GM18499 (cell line): ENCODE measurements around the gene TIMP3.
"Not testable (repeated sequence)": the region's sequence is repeated elsewhere in the genome, so short reads cannot be mapped to it uniquely, and the experiment has no call there.

Experiments used
- ATAC-seq: cut with Tn5 transposase; IDR thresholded peaks from one replicate; pipeline ENCODE4 v1.9.1; 2021; ENCODE audit warnings: moderate number of reproducible peaks; ENCODE audit not compliant: insufficient read depth, unreplicated experiment

The TIMP3 gene

DNA sequence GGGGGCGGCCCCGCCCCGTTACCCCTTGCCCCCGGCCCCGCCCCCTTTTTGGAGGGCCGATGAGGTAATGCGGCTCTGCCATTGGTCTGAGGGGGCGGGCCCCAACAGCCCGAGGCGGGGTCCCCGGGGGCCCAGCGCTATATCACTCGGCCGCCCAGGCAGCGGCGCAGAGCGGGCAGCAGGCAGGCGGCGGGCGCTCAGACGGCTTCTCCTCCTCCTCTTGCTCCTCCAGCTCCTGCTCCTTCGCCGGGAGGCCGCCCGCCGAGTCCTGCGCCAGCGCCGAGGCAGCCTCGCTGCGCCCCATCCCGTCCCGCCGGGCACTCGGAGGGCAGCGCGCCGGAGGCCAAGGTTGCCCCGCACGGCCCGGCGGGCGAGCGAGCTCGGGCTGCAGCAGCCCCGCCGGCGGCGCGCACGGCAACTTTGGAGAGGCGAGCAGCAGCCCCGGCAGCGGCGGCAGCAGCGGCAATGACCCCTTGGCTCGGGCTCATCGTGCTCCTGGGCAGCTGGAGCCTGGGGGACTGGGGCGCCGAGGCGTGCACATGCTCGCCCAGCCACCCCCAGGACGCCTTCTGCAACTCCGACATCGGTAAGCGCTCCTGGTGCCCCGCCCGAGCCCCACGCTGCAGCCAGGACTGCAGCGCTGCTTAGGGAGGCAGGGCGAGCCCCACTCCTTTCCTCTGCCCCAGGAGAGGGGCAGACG lies at the start of gene TIMP3:
Gene TIMP3 (plus strand): TSS at position 169 of the 700 bp plus-strand sequence. CDS start 297 bp downstream, at position 466.
- no peak for ATAC-seq

DNA sequence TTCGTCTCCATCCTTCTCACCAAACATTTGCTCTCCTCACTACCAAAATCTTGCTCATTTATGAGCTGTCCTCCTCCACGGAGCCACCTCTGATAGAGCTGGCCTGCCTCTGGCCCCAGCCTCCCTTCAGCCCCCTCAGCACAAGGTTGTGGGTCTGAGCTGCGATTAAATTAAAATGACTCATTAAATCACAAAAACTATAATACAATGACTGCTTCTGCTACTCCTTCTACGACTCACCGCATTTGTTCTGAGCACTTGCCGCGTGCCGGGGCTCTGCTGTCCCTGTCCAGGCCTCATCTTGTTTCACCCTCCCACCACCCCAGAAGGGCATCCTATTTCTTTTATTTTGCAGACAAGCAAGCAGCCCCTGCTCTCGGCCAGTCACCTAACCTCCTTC lies 49.2 kb upstream of the TIMP3 start:
- ATAC-seq = no peak

DNA sequence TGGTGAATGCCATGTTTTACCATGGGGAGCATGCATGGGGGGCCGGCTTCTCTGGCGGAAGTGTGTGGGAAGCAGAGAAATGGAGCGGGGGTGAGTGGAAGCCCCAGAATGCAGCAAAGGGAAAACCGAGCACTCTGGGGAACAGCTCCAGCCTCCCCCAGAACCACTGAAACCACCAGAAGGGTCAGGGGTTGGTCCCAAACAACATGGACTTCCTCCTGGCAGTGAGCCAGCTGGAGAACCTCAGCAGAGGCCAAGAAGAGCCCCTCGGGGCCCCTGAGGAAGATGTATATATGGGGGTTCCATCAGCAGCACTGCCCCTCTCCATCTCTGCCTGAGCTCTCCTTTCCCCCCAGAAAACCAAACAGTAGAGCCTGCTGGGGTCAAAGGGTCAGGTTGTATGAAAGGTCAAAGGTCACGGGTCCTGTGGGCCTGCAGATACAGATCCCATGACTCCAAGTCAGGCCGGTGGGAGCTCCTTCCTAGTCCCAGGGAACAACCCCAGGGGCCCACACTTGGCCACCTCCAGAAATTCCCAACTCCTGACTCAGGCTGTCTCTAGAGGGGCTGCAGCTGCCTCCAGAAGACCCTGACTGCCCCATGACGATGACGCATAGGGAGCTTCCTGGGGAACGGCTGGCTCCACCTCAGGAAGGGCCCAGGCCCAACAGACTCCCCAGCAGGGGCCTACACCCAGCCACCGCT lies 48.5 kb upstream of the TIMP3 start:
- ATAC-seq = no peak

DNA sequence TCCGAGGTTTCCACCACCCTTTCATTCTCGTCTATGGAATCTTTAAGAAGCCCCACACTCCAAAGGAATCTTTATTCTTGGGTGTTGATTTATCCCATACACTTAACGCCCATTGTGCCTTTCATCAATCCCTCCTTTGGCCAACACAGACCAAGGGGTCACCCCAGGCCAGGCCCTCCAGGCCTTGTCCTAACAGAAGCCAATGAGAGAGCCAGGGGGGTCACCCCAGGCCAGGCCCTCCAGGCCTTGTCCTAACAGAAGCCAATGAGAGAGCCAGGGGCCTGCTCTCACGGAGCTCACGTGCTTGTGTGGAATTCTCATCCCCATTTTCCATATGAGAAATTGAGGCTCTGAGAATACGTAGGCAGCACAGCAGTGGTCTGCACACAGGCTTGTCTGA lies 47.9 kb upstream of the TIMP3 start:
- no peak for ATAC-seq

DNA sequence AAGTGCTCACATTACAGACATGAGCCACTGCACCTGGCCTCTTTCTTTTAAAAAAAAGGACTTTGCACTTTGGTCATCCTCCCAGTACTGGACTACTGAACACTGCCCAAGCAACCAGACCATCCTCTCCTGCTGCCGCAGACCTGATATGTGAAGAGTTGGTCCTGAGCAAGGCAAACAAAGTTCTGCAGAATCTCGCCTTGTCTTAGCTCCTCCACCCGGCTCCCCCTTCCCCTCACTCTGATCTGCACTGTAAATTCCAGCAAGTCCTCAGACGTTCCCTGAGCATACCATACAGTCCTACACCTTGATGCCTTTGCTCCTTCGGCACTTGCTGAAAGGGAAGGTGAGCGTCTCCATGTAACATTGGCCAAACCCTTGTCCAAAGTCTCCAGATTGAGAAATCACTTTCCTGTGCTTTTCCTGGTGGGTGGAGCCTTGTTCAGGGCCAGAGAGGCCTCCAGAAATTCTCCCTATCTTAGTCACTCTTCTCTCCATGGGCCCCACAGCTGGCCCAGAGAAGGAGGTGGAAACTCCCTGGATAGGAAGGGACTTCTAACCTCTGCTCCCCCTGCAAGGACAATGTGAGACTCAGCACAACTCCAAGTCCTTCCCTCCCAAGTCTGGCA lies 47.0 kb upstream of the TIMP3 start:
- no peak for ATAC-seq

DNA sequence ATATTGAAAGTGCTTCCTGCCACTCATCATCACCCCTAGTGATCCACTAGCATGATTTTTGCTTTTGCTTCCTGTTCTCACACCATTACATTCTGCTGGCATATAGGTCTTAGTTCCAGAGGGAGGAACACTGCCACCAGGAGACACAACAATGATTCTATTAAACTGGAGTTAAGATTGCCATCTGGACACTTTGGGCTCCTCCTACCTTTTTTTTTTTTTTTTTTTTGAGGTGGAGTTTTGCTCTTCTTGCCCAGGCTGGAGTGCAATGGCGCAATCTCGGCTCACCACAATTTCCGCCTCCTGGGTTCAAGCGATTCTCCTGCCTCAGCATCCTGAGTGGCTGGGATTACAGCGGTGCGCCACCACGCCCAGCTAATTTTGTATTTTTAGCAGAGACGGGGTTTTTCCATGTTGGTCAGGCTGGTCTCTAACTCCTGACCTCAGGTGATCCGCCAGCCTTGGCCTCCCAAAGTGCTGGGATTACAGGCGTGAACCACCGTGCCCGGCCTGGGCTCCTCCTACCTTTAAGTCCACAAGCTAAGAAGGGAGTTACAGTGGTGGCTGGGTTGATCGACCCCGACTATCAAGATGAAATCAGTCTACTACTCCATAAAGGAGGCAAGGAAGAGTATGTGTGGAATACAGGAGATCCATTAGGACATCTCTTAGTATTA lies 44.3 kb upstream of the TIMP3 start:
- ATAC-seq = not testable (repeated sequence)

DNA sequence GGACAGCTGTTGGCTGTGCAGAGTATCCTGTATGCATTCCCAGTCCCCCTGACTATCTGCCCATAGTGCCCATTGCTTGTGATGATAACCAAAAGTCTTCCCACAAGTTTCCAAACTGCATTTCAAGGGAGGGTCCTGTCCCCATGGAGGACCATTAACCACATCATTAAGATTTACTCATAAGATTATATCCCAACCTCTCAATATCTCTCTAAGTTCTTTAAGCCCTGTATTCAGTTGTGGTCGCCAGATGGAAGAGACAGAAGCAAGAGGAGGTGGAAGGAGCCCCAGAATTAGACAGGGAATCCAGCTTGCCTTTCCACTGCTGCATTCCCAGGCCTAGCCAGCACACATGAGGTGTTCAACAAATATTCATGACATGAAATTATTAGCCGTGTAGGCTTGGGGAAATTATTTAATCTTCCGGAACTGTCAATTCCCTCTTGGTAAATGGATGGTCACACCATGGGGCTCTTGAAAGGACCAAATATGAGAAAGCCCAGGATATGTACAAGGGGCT lies 42.6 kb upstream of the TIMP3 start:
- ATAC-seq = no peak

DNA sequence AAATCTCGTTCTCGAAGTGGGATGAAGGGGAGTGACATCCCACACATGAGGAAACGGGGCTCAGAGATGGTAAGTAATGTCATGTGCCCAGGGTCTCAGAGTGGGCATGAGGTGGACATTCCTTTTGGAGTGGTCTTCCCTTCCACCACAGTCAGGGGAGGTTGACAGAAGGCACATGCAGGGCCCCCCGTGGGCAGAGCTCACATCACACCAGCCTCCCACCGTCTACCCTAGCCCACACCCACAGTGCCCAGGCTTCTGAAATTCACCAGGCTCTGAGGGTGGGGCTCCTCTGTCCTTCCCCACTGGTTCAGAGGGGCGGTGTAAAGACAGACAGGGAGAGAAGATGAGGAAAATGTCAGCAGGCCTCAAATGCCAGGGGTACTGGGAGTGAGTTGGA lies 41.1 kb upstream of the TIMP3 start:
- no peak for ATAC-seq

DNA sequence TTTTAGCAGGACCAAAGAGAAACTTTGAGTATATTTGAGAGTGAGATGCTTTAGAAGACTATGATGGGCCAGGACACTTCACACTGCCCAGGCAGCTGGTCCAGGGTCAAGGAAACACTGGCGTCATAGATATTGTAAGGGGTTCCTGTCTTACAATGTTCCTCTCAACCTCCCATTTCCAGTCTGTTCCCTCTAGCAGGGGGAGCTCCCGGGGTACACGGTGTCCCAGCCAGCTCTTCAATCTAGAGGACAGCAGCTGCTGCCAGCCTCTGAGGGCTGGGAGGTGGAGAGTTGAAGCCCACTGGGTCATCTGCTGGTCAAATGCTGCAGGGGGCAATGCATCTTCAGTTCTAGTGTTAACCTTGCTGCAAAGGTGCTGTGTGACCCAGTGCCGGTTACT lies 40.7 kb upstream of the TIMP3 start:
- no peak for ATAC-seq

DNA sequence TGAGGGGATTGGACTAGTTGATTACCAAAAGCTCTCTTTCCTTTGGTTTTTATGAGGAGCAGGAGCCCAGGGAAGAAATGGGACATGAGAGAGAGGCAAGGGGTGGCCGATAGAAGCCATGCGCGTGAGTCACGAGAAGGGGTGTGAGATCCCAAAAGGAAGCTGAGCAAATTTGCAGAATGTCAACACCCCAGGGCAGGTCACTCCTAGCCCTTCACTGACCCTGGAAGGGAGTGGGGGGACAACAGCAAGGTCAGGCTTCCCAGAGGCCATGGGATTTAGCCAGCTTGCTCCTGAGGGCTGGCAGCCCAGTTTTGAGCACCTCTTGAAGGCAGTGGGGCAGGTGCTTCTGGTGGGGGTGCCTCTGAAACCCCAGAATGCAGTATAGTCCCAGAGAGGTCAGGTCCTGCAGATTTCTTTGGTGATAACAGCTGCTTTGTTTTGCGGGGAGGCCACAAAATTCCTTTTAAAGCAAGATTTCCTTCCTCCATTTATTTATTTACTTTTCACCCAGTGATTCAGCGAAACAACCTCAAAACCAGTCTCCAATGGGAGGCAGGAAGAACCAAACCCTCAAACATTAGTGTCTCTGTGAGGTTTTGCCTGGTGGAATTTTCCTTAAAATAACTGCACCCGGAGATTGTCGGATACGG lies 40.1 kb upstream of the TIMP3 start:
- no peak for ATAC-seq

DNA sequence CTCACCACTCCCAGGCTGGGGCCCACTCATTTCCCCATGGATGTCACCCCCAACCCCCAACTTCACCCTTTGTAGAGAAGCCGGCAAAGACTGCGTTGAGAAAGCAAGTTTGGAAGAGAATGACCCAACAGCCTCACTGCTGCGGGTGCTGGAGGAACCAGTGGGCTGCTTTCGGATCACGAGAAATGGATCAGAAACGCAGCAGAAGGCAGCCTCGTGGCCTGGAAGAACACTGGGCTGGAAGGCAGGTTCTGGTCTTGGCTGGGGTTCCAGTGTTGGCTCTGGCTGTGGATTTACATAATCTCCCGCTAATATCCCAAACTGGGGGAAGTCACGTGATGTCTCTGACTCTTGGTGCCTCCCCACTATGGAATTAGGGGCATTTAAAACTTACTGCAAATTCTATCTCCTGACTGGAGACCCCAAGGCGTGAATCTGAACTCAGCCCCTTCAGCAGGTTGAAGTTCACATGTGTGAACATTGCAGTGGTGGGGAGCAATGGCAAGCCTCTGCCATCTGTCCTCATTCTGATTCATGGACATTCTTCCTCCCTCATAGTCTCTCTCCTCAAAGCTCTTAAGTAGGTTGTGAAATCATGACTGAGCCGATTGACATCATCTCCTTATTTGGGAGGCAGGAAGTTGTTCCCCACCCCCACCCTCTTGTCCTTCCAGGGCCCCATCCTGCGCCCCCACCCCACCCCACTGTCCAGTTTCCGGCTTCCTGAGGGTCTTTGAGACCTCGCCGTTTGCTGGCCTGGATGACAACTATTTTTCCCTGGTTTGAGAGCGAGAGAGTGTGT lies 37.0 kb upstream of the TIMP3 start:
- no peak for ATAC-seq

DNA sequence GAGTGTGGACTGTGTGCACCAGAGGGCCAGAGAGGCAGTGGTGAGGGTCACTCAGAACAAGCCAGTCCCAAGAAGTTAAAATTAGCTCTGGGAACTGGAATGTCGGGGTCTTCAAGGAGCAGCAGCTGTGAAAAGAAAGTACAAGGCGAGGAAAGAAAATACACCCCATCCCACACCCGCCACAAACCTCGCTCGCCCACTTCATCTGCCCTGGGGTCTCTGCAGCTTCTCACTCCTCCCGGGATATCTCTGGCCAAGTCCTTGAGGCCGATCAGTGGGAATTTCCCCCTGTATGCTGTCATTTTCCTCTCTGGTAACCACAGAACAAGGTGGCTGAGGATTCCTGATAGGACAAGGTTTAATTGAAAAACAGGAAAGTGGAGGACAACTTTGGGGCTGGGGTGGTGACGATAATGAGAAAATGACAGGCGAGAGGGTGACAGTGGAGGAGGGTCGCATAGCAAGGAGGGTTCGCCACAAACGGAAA lies 36.3 kb upstream of the TIMP3 start:
- ATAC-seq = no peak

DNA sequence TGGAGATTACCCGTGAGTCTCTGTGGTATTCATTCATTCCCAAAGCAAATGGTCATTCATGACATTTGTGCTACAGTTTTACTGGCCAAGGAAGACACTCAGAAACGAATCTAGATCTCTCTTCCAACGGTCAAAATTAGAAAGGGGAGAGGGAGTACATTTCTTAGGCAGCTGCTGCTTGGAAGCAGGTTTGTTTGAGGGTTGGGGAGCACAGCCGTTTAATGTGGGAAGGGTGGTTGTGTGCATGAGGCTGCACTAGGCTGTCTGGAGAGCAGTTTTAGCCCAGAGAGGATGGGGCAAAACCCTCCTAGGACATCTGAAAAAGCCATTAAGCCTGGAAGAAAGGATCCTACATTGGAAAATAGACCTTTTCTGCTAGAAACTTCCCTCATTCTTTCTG lies 29.7 kb upstream of the TIMP3 start:
- ATAC-seq = no peak

DNA sequence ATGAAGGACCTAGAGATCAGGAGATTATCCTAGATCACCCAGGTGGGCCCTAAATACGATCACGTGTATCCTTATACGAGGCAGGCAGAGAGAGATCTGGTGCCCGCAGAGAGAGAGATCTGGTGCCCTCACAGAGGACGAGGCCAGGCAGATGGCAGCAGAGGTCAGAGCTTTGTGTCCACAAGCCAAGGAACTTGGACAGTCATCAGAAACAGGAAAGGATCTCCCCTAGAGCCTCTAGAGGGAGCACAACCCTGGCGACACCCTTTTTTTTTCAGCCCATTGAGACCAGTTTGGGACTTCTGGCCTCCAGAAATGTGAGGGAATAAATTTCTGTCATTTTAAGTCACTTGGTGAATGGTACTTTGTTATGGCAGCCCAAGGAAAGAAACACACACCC lies 25.5 kb upstream of the TIMP3 start:
- ATAC-seq = no peak

DNA sequence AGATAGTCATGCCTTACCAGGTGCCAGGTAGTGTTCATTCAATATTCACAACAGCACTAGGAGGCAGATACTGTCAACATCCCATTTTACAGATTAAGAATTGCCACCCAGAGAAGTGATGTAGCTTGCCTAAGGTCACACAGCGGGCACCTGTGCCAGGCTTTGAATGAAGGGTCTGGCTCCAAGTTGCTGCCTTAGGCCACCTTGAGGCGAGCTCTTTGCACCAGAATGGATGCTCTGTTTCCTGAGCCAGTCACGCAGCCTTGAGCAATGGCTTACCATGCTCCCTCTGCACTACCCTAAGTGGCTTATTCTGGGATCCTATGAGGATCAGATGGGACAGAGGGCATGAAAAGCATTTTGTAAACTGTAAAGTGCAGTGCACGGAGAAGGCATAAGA lies 25.1 kb upstream of the TIMP3 start:
- no peak for ATAC-seq

DNA sequence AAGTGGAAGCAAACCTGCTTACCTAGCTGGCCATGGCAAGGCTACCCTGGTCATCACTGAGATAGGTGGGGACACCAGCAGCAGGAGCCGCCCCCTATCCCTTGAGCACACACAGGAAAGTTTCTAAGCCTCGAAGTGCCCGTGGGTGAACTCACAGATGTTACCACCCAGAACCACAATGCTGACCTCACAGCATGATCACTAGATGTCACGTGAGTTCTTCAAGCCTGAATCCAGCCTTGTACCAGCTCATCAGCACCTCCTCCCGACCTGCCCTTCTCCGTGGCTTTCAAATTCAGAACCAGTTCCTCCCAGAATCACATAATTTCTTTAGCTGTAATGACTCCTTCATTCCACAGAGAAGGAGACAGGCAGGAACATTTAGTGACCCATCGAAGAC lies 24.7 kb upstream of the TIMP3 start:
- no peak for ATAC-seq

DNA sequence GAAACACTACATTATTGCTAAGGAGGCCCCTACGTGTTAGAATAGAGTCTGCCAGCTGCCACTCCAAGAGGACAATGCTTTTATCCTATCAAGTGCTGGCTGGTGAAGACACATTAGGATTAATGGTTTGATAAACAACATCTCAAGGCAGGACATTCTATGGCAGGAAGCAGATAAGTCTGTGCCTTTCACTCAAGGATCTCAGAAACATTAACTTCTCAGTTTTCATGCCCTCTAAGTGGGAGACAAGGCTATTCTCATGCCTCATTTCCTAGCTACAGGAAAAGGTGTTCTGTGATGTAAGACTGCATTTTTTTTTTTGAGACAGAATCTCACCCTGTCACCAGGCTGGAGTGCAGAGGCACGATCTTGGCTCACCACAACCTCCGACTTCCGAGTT lies 23.5 kb upstream of the TIMP3 start:
- no peak for ATAC-seq

DNA sequence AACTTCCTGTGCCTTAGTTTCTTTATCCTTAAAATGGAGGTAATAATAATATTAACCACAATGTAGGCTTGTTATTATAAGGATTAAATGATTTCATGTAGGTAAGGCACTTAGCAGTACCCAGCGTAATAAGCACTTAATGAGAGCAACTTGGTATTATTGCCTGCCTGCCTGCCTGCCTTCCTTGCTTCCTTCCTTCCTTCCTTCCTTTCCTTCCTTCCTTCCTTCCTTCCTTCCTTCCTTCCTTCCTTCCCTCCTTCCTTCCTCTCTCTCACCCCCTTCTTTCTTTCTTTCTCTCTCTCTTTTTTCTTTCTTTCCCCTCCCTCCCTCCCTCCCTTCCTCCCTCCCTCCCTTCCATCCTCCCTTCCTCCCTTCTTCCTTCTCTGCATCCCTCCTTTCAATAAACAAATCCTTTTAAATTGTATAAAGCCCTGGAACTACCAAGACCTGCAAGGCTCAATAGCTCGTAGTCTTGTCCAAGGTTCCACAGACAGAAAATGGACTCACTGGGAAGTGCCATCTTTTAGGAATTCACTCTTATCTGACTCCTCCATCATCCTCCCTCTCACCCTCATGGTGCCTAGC lies 20.7 kb upstream of the TIMP3 start:
- ATAC-seq = no peak

DNA sequence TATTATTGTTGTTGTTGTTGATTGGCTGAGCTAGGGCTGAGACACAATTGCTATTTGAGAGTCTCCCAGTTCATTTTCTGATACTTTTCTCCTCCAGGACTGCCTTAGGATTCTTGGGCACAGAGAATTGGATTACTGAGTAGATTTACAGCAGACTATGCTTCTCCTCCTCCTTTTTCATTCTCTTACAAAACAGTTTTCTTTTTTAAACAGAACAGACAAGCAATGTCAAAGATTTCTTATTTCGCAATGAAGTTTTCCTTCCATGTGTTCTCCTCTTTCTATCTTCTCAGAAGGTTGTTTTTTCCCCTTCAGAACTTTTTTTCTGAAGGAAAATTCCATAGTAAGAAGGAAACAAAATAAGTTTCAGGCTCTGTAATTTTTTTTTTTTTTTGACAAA lies 19.8 kb upstream of the TIMP3 start:
- ATAC-seq = no peak
